Adipose tissue (tissue), 3 donors: ENCODE measurements around the gene PRRG2. TPM values are rescaled to one million over a fixed set of nuclear protein-coding genes. Genes with fewer than 3 reads are reported as not detected.

Experiments
- H3K27ac ChIP-seq: one replicate; pipeline ENCODE4 v1.5.1; 2013; ENCODE audit warnings: low read depth, low read length
- WGBS, 3 donors: extraction: QIAGEN DNeasy Blood & Tissue Kit; methylation state at CpG; one replicate each; pipeline ENCODE4 v1.1.7; 2013; 5-methylcytosine and 5-hydroxymethylcytosine counted together
- polyA plus RNA-seq, 3 donors: library from polyadenylated mRNA; stranded (reverse); fragments of 200-250 nt; gene quantifications; one replicate each; pipeline ENCODE4 v1.2.3, GENCODE V29; 2013
- donor health status: healthy with polysubstance abuse.
- donor health status: Bipolar disorder and iron deficiency.
- donor health status: healthy.

PRRG2 gene
- polyA plus RNA-seq, 3 donors, result 2.9 to 11.7 (median 3.0) TPM

GRCh38 chr19:49555600-49556411 is 25.3 kb upstream of the PRRG2 start:
- H3K27ac ChIP-seq, result peak overlapping the region; percentile 54
- WGBS, 3 donors, result 49 to 90% (median 86%) methylated on average over 45 to 50 of the region's 53 CpGs

GRCh38 chr19:49556412-49557398 is 24.4 kb upstream of the PRRG2 start:
- 45 to 90% (median 90%) methylated on average over 66 of the region's 66 CpGs for WGBS, 3 donors
- H3K27ac ChIP-seq, result no peak overlapping the region

DNA sequence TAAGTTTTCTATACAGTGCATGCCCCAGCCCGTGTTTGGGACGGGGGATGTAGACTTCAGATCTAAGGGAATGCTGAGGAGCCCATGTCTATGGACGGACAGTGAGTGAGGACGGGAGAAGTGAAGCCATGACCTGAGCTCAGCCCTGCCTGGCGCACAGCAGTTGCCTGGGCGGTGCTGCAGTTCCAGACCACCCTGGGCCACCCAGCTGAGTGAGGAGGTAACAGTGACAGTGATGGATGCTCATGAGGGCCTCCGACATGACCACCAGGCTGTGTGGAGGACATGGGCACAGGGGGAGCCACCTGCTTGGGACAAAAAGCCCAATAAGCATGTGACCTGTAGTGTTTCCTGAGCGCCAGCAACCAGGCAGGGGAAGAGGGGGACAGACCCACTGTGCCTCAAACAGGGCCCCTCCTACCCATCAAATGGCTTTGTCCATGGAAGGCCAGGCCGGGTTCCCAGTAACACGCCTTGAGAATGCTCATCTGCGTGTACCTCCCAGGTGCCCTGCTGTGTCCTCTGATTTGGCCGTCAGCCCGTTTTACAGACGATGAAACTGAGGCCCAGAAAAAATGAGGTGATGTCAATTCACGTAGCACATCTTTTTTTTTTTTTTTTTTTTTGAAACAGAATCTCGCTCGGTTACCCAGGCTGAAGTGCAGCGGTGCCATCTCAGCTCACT is 23.3 kb upstream of the PRRG2 start:
- whole genome bisulfite sequencing, 3 donors, result 64 to 95% (median 90%) methylated on average over 16 to 18 of the region's 18 CpGs
- H3K27ac ChIP-seq, result no peak overlapping the region

DNA sequence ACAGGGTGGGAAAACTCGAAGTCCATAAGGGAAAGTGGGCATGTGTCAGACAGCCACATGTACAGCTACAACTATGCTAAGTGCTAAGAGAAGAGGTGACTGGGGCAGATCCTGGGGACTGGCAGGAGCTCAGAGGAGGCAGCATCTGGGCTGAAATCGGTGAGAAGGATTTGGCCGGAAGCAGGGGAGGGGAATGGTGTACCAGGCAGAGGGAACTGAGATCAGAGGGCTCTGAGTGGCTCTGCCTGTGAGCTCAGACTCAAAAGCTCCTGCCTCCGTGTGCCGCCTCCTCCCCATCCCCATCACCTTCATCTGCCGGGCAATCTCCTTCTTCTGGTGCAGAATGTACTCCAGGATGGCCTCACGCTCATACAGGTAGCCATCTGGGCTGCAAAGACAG is 22.5 kb upstream of the PRRG2 start:
- WGBS, 3 donors, result 53 to 82% (median 81%) methylated on average over 6 to 7 of the region's 7 CpGs
- H3K27ac ChIP-seq, result no peak overlapping the region

DNA sequence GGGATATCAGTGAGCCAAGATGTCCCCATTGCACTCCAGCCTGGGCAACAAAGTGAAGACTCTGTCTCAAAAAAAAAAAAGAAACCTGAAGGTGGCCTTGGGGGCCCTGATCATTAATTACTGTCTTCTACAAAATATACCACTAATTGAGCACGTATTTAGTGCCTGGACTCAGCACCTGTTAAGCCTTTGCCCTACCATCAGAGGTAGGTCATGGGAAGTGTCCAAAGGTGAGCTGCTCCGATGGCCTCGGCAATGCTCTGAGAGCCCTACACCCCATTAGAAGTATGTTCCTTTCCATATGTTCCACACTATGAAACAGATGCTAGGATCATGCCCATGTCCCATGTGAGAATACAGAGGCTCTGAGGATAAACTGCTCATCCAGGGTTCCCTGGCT is 21.7 kb upstream of the PRRG2 start:
- H3K27ac ChIP-seq, result no peak overlapping the region
- 60 to 93% (median 88%) methylated on average over 3 of the region's 3 CpGs for WGBS, 3 donors

- 42 to 78% (median 74%) methylated on average over 15 of the region's 15 CpGs for WGBS, 3 donors
- H3K27ac ChIP-seq, result no peak overlapping the region
These were observed 21.2 kb upstream of the PRRG2 start for GRCh38 chr19:49559928-49560327.

DNA sequence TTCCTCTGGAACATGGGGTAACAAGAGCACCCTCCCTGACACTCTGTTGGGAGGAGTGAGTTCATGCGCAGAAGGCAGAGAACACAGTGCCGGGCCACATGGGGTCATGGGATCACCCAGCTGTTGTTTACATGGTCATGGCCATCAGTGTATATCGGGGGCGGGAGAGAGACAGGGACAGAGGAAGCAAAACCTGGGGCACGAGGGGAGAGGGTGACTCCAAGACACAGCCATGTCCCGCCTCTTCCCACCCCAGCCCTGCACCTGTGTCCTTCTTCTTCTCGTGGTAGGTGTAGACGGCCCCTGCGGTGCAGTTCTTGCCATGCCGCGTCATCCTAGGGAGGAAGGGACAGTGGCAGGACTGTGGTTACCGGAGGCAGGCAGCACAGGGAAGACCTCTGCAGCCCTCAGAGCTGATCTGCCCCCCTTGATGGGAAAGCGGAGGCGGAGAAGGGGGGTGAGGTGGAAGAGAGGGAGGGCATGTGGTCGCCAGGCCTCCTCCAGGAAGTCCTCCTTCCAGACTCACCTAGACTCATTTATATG is 20.7 kb upstream of the PRRG2 start:
- H3K27ac ChIP-seq, result no peak overlapping the region

GRCh38 chr19:49564616-49565045 is 16.5 kb upstream of the PRRG2 start:
- no peak overlapping the region for H3K27ac ChIP-seq
- WGBS, 3 donors, result 74 to 90% (median 85%) methylated on average over 6 of the region's 6 CpGs

More for the DNA sequence above, 20.7 kb upstream of the PRRG2 start:
- WGBS, 3 donors, result 42 to 55% (median 45%) methylated on average over 15 of the region's 15 CpGs

DNA sequence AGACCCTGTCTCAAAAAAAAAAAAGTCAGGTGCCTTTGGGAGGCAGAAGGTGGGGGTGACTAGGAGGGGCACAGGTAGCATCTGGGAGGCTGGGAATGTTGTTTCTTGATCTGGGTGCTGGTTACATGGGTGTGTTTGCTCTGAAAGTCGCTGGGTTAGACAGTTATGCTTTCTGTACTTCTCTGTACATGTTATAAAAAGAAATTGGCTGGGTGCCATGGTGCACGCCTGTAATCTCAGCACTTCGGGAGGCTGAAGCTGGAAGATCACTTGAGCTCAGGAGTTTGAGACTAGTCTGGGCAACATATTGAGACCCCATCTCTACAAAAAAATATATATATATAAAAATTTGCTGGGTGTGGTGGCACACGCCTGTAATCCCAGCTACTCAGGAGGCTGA is 15.9 kb upstream of the PRRG2 start:
- no peak overlapping the region for H3K27ac ChIP-seq
- WGBS, 3 donors, result 28 to 41% (median 41%) methylated on average over 4 of the region's 4 CpGs

- no peak overlapping the region for H3K27ac ChIP-seq
- WGBS, 3 donors, result 98 to 100% (median 100%) methylated on average over 3 of the region's 3 CpGs
These were observed 14.8 kb upstream of the PRRG2 start for GRCh38 chr19:49566302-49566701.

DNA sequence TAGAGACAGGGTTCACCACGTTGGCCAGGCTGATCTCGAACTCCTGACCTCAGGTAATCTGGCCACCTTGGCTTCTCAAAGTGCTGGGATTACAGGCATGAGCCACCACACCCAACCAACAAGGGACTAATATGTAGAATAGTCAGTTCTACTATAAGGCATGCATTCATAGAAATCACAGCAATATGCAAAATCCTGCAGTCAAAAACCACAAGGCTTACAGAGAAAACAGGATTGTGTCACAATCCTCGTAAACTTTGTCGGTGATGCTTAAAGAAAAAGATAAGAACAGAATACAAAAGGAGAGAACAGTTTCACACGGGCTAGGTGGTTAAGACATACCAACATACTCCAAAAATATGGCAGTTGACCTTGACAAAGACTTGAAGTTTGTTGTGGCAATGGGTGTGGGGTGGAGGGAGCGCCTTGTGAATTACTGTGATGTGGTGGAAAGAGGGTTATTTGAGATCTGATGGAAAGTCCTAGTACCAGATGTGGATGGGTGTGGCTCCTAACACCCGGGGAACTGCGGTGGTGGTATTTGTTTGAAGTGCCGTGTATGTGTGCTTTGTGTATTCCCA is 13.2 kb upstream of the PRRG2 start:
- H3K27ac ChIP-seq, result no peak overlapping the region
- WGBS, 3 donors, result 41 to 59% (median 58%) methylated on average over 9 of the region's 9 CpGs

DNA sequence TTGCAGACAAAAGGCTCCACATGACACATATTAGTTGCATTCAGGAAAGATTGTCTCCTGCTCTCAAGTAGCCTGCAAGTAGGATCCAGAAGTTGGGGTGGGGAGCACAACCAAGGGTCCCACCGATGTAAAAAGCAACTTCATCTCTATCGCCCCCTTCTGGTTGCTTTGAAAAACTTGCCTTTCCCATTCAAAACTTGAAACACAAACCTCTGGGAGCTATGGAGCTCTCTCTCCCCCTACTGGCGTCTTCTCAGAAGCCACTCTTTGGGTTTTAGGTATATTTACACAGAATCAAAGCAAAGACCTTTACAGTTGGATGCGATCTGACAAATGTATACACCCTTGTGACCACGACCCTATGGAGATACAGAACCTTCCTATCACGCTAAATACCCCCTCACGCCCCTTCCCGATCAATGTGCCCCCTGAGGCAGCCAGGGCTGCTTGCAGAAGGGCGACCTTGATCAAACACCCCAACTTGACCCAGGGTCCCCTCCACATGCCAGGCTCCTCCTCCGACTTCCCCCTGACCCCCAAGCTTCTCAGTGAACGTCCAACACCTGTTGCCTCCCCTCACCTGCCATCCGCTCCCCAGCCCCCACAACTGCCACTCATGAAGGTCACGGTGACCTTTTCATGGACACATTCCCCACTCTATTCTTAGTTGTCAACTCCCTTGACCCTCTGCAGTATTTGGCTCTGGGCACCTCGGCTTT is 10.8 kb upstream of the PRRG2 start:
- WGBS, 3 donors, result 12 to 34% (median 30%) methylated on average over 14 of the region's 14 CpGs
- no peak overlapping the region for H3K27ac ChIP-seq

DNA sequence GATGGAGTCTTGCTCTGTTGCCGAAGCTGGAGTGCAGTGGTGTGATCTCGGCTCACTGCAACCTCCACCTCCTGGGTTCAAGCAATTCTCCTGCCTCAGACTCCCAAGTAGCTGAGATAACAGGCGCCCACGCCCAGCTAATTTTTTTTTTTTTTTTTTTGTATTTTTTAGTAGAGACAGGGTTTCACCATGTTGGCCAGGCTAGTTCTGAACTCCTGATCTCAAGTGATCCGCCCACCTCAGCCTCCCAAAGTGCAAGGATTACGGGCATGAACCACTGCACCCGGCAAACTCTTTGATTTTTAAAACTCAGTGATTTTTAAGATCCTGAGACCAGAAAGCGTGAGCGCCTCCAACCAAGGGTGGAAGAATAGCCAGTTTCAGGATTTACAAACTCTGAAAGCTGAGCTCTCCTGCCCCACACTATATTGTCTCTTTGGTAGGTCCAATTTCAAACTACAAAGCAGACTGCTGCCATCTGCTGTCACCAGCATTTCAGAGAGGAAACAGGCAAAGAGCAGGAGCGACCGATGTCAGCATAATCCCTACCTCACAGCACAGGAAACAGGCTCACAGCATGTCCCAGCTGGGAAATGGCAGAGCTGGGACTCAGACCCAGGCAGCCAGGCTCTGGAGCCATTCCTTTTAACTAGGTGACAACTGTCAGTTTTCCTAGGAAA is 10.0 kb upstream of the PRRG2 start:
- no peak overlapping the region for H3K27ac ChIP-seq
- WGBS, 3 donors, result 60 to 70% (median 66%) methylated on average over 11 of the region's 11 CpGs

DNA sequence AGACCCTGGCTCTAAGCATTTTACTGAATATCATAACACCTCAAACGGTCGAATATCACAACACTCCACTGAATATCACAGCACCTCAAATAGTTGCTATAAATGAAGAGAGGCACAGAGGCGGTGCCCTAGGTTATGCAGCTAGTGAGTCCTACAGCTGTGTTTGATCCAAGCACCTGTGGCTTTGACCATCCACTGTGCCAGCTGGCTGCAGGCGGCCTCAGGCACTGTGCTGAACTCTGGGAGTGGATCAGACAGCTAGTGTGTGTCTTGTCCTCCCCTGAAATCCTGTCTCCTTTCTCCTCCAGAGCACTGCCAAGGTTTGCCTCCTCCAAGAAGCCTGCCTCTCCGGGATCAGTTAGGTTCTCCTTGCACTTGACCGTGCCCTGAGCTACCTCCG is 8.1 kb upstream of the PRRG2 start:
- 76 to 93% (median 88%) methylated on average over 7 of the region's 7 CpGs for WGBS, 3 donors
- H3K27ac ChIP-seq, result no peak overlapping the region

DNA sequence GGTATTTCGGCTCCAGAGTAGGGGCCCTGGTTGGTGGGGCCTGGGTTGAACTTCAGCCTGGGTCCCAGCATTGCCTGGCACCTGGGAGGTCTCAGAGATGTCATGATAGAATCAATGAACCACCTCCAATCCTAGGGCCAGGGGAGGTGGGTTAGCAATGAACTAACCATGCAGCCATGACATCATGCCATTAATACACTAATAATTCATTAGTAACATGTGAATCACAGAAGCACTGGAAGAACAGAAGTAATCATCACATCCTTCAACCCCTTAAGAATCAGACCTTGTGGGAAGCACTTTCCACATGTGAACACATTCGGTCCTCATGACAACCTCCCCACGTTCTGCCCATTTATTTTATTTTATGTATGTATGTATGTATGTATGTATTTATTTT is 7.7 kb upstream of the PRRG2 start:
- WGBS, 3 donors, result 83 to 87% (median 84%) methylated on average over 3 of the region's 3 CpGs
- H3K27ac ChIP-seq, result no peak overlapping the region

- WGBS, 3 donors, result 90 to 95% (median 93%) methylated on average over 2 of the region's 2 CpGs
These were observed 6.8 kb upstream of the PRRG2 start for GRCh38 chr19:49574206-49574755.

GRCh38 chr19:49579193-49579592 is 1.9 kb upstream of the PRRG2 start:
- no peak overlapping the region for H3K27ac ChIP-seq
- 44 to 74% (median 67%) methylated on average over 4 of the region's 4 CpGs for WGBS, 3 donors

More at GRCh38 chr19:49574206-49574755, 6.8 kb upstream of the PRRG2 start:
- H3K27ac ChIP-seq, result no peak overlapping the region
